ENCODE measurements around the gene BTBD9. TPM values are rescaled to one million over a fixed set of nuclear protein-coding genes. Genes with fewer than 3 reads are reported as not detected.

The BTBD9 gene
- total and polyA plus RNA-seq, 2 of the 13 experiments (the other 11 are each of a cell fraction or from before 2014, with no cell fraction given), result 1.2 to 3.0 TPM

- Histone ChIP-seq H3K27ac (ENCODE audit: extremely low read length, insufficient read depth, low read length) (no peak overlapping the region), H3K4me2 (ENCODE audit: low read depth, low read length) (no peak overlapping the region), H2AFZ (ENCODE audit: low read length) (no peak overlapping the region), H3K27me3 (ENCODE audit: control insufficient read depth in 1 of 2, insufficient read depth in 2 of 2, low read length in 2 of 2) (no peaks in the 10 kb centered on the region), H3K4me3 (replicated peaks in 1 of 3; ENCODE audit: insufficient read depth in 1 of 3, low read depth in 2 of 3, low read length in 3 of 3) (no peak overlapping the region), H3K79me2 (ENCODE audit: insufficient read depth, low read length) (no peaks in the 10 kb centered on the region), H3K9me3 (ENCODE audit: low read length) (no peaks in the 10 kb centered on the region), H3K4me1 (ENCODE audit: insufficient read depth, low read length) (no peaks in the 10 kb centered on the region), H3K36me3 (replicated peaks in 1 of 2; ENCODE audit: control insufficient read depth in 1 of 2, insufficient read depth in 2 of 2, low read length in 2 of 2) (no peaks in the 10 kb centered on the region), H4K20me1 (ENCODE audit: insufficient read depth, low read length) (no peaks in the 10 kb centered on the region), H3K9ac (ENCODE audit: insufficient read depth, low read depth, low read length) (no peak overlapping the region)
- in situ Hi-C loops (cut with HindIII; ENCODE audit: extremely low pct_ligation_motif_present, low pct_unique_long_range_greater_than_20kb), result no loop called here
- intact Hi-C loops (cut with micrococcal nuclease; ENCODE audit: unreplicated experiment), result no loop called here
- 15% methylated on average over 1 of the region's 1 CpG for WGBS (ENCODE audit: low lambda C conversion rate)
- no peak for ATAC-seq
- FAIRE-seq, result no peak
- BruUV-seq (replicated peaks), result no TSS peak
- ChIA-PET CTCF (ENCODE audit: low intra/inter-chr PET ratio, low total read pairs) (no interaction called here), POLR2A (no interaction called here)
- DNase-seq (ENCODE audit: low spot score), result no peak
- TF ChIP-seq CBFB (CRISPR knock-in tag; IDR thresholded peaks at IDR 0.05), result no peak
- no peak for TF ChIP-seq REXO4 (CRISPR knock-in tag; IDR thresholded peaks at IDR 0.05; ENCODE audit: borderline replicate concordance)
- TF ChIP-seq ZNF704 (CRISPR knock-in tag; IDR thresholded peaks at IDR 0.05; ENCODE audit: borderline replicate concordance), result no peak
- no peak for TF ChIP-seq IRF2 (CRISPR knock-in tag; IDR thresholded peaks at IDR 0.05)
- TF ChIP-seq HMG20A (CRISPR knock-in tag; IDR thresholded peaks at IDR 0.05; ENCODE audit: borderline replicate concordance), result no peak
- TF ChIP-seq ARNT (IDR thresholded peaks at IDR 0.05), result no peak
- TF ChIP-seq ZFP41 (CRISPR knock-in tag; IDR thresholded peaks at IDR 0.05; ENCODE audit: borderline replicate concordance), result no peak
- TF ChIP-seq ZNF207 (IDR thresholded peaks at IDR 0.05; ENCODE audit: borderline replicate concordance), result no peak
- TF ChIP-seq ZNF362 (CRISPR knock-in tag; IDR thresholded peaks at IDR 0.05; ENCODE audit: borderline replicate concordance), result no peak
- no peak for TF ChIP-seq HNRNPLL (IDR thresholded peaks at IDR 0.05; ENCODE audit: low read depth, low read length, poor library complexity, severe bottlenecking)
- no peak for TF ChIP-seq ARID5B (CRISPR knock-in tag; IDR thresholded peaks at IDR 0.05)
- no peak for TF ChIP-seq RBM39 (IDR thresholded peaks at IDR 0.05; ENCODE audit: low read depth, low read length, poor library complexity, severe bottlenecking)
- TF ChIP-seq ZNF3 (CRISPR knock-in tag; IDR thresholded peaks at IDR 0.05), result no peak
- no peak for TF ChIP-seq ATF5 (CRISPR knock-in tag; IDR thresholded peaks at IDR 0.05; ENCODE audit: low read depth)
- TF ChIP-seq ZNF644 (CRISPR knock-in tag; IDR thresholded peaks at IDR 0.05; ENCODE audit: low read depth), result no peak
- TF ChIP-seq ZNF878 (CRISPR knock-in tag; IDR thresholded peaks at IDR 0.05), result no peak
- TF ChIP-seq FOXA1 (IDR thresholded peaks at IDR 0.05), result no peak
- no peak for TF ChIP-seq FOXA1 (CRISPR knock-in tag; IDR thresholded peaks at IDR 0.05)
- no peak for TF ChIP-seq CREB3 (CRISPR knock-in tag; IDR thresholded peaks at IDR 0.05)
- TF ChIP-seq ZNF556 (CRISPR knock-in tag; IDR thresholded peaks at IDR 0.05; ENCODE audit: borderline replicate concordance), result no peak
These were observed 316.5 kb downstream of the BTBD9 start for GRCh38 chr6:38323216-38323615.
